UCSD-AML1 (cell line): Measurements from ENCODE around the gene NOX5.

Experiments used
- DNase-seq: peaks from one replicate; lab custom pipeline; 2025; ENCODE audit not compliant: unreplicated experiment; lab: John Stamatoyannopoulos, UW

Gene NOX5

DNA sequence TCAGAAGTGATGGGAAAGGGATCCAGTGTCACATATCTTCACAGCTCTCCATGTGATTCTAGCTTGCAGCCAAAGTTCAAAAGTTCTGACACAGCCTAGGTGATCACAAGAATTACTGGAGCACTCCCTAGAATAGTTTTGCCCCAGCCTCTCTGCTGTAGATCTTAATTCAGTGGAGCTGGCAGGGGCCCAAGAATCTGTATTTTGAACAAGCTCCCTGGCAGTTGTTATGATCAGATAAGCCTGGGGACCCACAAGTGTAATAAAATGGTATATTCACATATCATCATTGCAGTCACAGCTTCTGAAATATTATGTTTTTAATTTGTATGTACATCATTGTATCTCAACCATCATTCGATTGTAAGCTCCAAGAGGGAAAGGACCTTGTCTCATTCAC is 62.3 kb downstream of the NOX5 start:
- DNase-seq = no peak

DNA sequence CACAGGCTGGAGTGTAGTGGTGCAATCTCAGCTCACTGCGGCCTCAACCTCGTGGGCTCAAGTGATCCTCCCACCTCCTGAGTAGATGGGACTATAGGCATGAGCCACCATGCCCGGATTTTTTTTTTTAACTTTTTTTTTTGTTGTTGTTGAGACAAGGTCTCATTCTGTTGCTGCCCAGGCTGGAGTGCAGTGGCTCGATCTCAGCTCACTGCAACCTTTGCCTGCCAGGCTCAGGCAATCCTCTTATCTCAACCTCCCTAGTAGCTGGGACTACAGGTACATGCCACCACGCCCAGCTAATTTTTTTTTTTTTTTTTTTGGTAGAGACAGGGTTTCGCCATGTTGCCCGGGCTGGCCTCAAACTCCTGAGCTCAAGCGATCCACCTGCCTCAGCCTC is 64.1 kb downstream of the NOX5 start:
- DNase-seq = no peak

DNA sequence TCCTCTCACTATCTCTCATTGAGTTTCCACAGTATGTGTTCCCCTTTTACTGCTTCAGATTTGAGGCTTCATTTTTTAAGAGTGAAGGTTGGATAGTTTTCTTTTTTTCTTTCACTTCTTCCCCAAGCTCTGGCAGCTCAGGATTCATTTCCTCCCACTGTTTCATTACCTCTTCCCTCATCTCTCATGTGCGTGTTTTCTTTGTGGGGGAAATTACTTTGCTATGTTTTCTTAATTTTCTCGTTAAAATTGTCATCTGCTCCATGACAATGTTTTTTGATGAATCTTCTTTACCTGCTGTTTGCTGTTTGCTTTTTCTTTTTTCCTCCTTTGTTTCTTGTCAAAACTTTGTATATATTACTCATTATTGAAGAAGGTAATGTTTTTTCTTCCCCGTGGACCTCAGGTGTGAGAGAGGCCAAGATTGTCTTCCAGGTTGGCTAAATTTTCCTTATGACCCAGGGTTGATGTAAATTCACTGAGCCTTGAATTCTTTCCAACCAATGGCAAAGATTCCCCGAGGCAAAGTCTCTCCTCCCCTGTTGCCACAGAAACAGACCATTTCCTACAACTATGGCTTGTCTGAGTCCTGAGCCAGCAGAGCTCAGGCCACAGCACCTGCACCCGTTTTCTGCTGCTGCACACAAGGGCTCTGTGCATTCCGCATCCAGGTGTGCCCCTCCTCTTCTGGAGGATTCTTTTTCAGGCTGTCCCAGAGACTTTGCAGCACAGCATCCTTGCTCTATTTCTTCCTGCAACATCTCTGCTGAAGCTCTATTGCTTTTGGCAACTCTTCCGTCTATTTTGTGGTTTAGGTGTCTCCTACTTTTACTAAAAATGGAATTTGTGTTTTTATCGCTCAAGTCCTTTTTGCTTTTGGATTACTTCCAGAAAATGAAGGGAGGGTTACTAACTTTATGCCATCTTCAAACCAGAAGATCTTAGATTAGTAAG is 66.1 kb downstream of the NOX5 start:
- DNase-seq = no peak

DNA sequence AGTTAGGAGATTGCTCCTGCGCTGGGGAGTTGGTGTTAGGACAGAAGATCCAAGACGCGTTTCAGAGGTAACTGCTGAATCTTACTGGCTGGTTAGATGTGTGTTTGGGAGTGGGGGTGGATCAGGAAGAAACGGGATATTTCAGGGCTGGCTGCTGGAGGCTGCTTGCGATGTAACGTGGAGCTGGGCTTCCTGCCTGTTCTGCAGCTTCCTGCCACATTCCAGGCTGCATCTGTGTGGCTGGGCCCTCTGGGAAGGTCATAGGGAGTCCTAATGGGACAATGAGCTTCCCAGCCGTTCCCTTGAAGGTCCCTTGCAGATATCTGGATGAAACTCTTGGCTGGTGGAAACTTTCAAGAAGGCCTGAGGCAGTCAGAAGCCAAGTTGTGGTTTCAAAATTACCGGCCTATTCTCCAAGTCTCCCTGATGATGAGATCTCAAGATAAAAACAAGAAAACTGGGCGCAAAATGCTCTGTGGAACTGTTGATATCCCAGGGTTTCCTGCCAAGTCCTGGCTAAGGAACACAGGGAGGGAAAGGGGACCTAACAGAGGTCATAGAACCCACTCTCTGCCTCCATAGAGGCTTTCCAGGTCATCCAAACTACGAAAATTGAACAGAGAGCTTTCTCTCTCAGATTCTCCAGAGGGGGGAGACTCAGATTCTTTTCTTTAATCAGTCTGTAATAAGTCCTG is 67.0 kb downstream of the NOX5 start:
- no peak for DNase-seq

DNA sequence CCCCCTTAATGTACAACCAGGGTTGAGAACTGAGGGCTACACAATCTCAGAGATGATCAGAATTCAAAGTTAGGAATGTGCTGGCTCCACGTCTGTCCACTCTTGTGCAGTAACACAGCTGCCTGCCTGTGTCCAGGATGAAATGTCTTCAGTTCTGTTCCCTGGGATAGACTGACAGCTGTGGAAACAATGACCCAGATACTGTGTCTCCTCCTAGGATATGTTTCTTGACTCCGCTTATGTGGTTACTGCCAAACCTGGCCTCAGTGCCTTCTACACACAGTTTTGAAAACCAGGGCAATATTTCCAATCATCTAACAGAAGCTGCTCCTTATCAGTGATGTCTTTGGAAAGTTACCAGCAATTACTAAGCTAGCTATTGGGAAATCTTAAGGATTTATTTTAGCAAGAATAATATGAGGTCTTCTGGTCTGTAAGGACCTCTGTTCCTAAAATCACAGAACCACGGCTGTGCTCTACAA is 67.6 kb downstream of the NOX5 start:
- no peak for DNase-seq

DNA sequence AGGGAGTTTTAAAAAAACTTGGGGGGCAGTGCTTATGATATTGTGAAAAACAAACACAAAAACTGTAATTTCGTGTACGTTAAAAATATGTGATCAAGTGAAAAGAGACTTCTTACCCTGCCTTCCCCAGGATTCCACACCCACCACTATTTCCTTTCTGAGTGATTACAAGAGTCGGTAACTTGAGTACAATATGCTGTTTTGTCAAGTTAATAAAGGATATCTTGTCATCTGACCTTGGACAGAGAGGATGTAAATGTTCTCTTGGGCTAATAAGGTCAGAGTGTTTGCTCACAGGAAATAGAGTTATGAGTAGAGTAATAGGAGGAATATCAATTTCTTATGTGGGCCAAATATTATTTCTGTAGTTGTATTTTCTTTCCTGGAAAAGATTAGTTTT is 68.1 kb downstream of the NOX5 start:
- no peak for DNase-seq

DNA sequence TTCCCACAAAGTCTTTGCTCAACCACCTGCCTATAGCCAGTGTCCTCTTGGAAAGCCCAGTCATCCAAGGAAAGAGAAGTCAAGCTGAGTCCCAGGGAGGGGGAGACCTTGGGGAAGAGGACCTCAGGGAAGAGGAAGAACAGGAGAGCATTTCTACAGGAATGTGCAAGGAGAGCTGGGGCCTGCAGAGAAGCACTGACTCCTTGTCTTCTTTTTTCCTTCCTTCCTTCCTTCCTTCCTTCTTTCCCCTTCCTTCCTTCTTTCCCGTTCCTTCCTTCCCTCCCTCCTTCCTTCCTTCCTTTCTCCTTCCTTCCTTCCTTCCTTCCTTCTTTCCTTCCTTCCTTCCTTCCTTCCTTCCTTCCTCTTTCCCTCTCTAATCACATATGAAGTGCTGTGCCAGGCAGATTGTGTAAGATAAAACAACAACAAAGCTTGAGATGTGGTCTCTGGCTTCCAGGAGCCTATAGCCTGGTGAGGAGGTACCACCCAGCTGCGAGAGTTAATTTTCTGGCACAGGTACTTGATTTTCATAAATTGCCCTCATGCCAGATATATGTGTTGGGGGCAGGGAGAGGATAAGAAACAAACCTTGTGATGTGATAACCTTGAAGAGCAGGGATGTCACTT is 70.0 kb downstream of the NOX5 start:
- no peak for DNase-seq

DNA sequence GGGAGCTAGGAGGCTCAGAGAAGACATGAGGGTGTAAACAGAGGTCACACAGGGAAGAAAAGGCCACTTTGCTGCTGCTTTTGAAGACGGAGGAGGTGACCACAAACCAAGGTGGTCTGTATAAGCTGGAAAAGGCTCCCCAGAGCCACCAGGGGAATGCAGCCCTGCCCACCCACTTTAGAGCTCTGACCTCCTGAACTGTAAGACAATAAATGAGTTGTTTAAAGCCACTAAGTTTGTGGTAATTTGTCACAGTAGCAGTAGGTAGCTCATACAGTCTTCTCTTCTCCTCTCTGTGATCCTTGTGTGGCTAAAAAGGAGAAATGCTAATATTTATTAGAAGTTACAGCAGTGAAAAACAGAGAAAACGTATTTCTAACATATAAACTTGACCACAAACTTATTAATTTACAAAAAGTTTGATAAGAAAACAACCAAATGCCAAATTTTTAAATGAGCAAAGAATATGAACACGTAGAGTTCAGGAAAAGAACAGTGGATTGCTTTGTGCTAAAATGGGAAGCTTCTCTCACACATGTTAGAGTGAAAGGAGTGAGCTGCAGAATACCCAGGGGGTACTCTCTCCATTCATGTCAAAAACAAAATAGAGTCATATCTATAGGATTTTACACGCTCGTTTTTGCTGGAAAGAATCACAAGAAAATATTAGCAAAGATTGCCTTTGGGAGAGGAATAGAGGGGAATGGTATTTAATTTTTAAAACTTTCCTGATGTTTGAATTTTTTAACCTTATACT is 71.0 kb downstream of the NOX5 start:
- DNase-seq = no peak

DNA sequence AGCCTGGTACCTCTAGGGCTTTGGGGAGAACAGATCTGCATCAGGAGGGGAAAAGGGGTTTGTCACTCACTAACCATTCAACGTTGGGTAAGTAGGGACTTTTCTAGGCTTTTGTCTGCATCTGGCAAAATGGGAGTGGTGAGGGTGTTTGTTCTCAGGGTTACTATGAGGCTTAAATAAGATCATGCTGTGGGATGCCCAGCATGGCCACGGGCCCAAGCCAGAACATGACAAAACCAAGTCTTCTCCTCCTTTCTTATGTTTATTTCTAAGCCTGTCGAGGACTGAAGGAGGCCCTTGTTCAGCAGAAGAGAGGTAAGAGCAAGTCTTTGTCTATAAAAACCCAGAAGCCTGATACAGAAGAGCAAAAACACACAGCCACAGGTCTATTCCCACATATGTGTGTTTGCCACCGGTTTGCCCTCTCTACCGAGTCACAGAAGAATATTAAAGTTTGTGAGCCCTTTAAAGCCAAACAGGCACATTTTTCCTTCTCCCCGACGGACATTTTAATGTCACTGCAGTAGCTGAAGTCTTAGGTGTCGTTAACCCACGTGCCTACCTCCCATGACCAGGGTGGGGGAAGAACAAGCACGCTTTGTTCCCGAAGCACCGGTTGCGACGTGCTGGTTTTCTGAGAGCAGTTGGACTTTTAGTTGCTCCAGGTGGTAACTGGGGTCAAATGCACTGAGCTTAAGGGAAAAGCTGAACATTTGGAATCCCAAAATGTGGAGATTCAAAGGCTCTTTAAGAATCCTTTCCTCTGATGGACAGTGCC is 72.1 kb downstream of the NOX5 start:
- no peak for DNase-seq

DNA sequence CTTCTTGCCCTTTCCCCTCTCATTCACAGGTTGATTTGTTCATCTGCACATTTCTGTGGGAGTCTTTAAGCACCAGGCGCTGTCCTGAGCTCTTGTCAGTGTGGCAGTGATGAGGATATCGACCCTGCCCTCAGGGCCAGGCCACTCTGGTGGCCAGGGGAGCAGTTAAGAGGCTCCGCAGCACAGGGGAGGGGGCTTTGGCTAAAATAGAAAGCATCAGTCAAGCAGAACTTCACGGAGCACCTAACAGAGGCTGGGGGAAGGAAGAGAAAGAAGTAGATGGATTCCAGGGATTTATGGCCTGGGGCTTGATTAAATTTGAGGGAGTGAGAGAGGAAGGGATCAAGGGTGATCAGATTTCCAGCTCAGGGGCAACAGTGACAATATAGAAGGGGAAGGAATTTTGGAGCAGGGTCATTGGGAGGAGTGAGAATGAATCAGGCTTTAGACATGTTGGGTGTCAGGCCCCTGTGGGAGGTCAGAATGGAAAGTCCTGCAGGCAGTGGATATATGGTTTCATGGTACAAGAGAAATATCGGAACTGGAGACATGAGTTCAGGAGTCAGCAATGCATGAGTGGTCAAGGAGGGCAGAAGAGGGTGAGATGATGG is 73.0 kb downstream of the NOX5 start:
- DNase-seq = no peak

DNA sequence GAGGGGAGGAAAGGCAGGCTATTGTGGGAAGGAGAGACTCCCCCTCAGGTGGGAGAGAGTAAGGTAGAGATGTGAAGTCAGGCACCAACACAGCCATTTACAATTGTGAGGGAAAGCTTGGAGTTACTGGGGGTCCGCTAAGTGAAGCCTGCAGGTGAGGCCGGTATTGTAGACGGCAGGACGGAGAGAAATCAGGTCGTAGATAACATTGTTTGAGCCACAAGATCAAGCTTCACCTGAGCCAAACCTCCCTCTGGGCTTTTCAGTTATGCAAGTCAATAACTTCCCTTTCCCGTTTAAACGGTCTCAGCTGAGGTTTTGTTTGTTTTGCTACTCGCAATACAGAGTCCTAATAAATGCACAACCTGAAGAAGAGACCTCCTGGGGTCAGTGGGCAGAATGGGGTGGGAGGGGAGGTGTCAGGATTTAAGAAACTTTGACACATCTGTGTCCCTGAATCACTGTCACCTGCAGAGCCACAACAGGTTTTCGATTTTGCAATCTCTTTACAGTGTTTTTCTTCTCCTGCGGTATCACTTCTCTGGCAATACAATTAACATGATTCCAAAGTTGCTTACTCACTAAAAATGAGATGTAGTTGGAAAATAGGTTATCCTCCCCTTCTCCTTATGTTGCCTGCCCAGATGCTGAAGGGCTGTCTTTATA is 73.9 kb downstream of the NOX5 start:
- DNase-seq = no peak

DNA sequence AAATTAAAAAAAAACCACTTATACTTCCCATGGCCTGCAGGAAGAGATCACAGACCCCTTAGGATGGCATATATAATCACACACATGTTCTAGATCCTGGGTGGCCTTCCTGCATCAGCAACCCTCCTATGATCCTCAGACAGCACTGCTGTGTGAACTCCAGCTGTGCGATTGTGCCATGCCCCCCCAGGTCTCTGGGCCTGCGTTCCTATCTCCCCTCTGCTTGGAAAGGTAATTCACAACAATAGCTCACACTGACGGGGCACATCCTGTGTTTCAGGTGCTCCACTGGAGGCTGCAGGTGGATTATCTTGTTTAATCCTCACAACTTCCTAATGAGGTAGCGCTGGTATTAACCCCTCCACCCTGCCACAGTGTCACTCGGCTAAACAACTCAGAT is 74.8 kb downstream of the NOX5 start:
- DNase-seq = no peak

DNA sequence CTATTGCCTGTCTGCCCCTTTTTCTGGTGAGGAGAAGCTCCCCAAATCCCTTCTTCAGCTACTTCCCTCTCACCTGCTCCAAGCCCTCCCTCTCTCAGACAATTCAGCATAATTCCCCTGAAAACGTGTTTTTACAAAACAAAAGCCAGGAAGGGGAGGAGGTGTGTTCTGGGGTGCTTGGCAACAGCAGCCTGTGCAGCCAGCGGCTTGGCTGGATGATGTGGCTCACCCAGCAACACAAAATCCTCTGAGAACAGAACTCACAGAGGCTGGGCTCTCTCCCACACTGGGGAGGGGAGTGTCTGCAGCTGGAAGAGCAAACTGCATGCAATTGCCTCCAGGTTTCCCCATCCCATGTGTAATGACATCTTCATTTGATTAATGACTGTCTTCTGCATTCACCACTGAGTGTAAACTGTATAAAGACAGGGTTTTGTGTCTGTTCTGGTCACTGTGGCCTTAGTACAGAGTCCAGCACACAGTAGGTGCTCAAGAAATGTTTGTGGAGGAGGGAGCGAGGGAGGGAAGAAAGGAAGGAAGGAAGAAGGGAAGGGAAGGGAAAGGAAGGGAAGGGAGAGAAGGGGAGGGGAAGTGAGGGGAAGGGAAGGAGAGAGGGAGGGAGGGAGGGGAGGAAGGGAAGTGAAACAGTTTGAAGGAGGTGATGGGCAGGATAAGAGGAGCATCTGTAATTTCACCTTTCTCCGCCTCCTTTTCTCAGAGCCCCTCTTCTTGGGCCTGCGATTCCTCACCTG is 75.9 kb downstream of the NOX5 start:
- no peak for DNase-seq

DNA sequence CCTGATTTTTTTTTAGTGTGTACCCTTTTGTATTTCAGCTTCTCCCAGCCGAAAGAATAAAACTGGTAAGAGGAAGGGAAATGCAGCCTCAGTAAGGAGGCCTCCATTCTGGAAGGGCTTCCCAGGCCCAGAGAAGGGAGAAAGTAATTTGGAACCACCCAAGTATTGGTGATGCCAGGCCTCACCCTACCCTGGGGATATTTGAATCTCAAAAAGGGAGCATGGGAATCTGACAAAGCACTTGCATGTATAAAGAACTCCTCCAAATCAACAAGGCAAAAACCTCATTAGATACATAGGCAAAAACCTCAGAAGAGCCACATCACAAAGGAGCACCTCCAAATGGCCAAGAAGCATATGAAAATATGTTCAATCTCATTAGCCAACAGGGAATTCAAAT is 77.2 kb downstream of the NOX5 start:
- no peak for DNase-seq

DNA sequence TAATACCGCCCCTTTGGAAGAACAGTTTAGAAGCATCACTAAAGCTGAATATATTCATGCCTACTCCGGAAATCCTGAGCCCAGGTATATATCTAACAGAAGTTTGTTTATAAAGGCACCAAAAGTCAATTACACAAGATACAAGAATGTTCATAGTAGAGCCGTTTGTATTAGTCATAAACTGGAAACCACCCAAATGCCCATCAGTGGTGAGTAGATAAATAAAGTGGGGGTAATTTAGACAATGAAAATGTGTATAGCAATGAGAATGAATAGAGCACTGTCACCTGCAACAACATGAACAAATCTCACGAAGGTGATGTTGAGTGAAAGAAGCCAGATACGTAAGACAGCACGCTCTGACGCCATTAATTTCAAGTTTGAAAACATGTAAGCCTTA is 77.7 kb downstream of the NOX5 start:
- DNase-seq = no peak

DNA sequence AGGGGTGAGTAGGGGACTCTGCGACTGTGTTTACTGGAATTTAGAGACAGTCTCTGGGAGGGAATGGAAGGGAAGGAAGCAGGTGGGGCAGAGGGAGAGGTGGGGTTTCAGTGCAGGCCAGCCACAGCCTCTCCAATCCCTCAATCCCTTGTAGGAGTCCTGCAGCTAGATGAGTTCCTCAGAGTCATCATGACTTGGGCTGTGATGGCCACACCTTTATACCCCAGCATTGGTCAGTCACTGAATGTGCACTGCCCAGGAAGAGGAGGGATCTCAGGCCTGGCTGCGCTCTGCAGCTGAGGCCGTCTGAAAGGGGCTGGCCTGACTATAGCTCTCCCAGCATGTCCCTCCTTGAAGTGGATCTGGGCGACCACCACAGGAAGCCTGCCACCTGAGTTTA is 78.6 kb downstream of the NOX5 start:
- DNase-seq = peak; percentile 38

DNA sequence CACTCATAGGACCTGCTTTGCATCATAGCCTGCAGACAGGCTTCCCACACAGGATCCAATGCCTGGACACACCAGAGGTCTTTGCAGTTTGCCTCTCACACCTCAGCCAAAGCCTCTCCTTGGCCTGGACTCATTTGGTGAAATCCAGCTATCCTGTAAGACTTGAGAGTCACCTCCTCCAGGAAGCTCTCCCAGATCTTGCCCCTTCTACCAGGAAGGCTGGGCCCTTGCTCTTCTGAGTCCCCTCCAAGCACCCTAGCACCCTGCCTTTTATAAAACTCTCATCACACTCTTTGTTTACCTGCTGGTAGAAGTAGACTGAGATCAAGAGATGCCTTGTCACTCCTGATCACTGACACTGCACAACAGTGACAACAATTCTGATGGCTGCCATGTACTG is 79.1 kb downstream of the NOX5 start:
- DNase-seq = no peak

DNA sequence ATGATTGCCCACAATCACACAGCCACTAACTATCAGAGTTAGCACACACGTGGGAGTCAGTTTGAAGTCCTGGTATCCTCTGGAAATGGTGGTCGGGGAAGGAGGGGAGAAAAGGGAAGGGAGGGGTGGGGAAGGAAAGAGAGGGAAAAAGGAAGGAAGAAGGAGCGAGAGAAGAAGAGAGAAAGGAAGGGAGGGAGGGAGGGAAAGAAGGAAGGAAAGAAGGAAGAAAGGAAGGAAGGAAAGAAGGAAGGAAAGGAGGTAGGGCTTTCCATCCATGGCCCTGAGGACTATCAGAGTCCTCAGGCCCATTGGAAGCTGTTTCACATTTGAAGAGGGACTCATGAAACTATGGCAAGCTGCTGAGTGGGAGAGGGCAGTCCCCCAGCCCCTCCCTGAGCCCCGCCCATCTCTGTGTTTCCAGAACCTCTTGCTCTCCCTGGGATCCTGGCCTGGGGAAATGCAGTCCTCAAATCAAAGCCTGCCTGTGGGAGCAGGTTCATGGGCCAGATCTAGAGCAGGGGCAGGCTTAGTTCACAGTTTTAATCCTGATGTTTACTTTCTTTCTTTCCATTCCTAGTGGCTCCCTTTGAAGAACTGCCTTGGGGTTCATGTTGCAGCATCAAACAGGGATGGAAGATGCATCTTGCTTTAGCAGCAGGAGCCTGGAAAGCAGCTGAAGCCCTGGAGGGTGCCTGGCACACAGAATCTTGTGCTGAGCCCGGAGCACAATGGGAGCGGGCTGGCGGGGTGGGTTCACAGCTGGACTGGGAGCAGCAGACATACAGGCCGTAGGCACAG is 79.8 kb downstream of the NOX5 start:
- no peak for DNase-seq
